Astrocyte of the cerebellum (primary cell): Measurements from ENCODE around the gene PKLR.
A peak's percentile ranks its signal among the peaks of the same experiment; 100 is the strongest.

ENCODE experiments used
- DNase-seq: peaks from one replicate; pipeline ENCODE4 v3.0.0-alpha.2; 2011; ENCODE audit warnings: low read depth
- H3K4me3 ChIP-seq: 2 replicates; pipeline ENCODE4 v1.5.1; 2011; ENCODE audit warnings: mild to moderate bottlenecking, low read depth, low read length, moderate library complexity
- in situ Hi-C: cut with HindIII; loops from 2 replicates; pipeline ENCODE4 v1.10.0; 2017; ENCODE audit warnings: low sequenced_read_pairs
- TF ChIP-seq, protein P1 (sequence below): IDR thresholded peaks from 2 replicates; pipeline ENCODE4 v1.5.1; 2012; ENCODE audit warnings: low read length, low read depth, moderate library complexity, mild to moderate bottlenecking; ENCODE audit errors: missing control alignments

Gene PKLR

DNA sequence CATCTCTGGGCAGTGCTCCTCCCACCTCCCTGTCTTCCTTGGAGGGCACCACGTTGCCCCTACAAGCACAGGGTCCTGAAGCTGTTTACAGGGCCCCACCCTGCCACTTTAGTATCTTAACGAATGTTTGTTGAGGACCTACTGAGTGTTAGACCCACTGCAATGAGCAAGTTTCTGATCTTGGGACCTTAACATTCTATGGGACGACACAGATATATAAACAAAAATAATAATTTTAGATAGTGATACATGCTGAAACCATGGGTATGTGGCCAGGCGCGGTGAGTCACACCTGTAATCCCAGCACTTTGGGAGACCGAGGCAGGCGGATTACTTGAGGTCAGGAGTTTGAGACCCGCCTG is 56.1 kb downstream of the PKLR start:
- H3K4me3 ChIP-seq = peak overlapping the region; percentile 54
- no peak for DNase-seq
- in situ Hi-C loops = no loop called here
- TF ChIP-seq, protein P1, sequence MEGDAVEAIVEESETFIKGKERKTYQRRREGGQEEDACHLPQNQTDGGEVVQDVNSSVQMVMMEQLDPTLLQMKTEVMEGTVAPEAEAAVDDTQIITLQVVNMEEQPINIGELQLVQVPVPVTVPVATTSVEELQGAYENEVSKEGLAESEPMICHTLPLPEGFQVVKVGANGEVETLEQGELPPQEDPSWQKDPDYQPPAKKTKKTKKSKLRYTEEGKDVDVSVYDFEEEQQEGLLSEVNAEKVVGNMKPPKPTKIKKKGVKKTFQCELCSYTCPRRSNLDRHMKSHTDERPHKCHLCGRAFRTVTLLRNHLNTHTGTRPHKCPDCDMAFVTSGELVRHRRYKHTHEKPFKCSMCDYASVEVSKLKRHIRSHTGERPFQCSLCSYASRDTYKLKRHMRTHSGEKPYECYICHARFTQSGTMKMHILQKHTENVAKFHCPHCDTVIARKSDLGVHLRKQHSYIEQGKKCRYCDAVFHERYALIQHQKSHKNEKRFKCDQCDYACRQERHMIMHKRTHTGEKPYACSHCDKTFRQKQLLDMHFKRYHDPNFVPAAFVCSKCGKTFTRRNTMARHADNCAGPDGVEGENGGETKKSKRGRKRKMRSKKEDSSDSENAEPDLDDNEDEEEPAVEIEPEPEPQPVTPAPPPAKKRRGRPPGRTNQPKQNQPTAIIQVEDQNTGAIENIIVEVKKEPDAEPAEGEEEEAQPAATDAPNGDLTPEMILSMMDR = no peak

GRCh38 chr1:155244368-155245162 is 56.7 kb downstream of the PKLR start:
- peak; percentile 98 for DNase-seq
- in situ Hi-C loops = no loop called here
- peak overlapping the region; percentile 54 for H3K4me3 ChIP-seq
- TF ChIP-seq, protein P1 = peak; percentile 39

- TF ChIP-seq, protein P1 = no peak
- DNase-seq = no peak
- H3K4me3 ChIP-seq = peak overlapping the region; percentile 54
These were observed 58.4 kb downstream of the PKLR start for GRCh38 chr1:155242805-155243358.

DNA sequence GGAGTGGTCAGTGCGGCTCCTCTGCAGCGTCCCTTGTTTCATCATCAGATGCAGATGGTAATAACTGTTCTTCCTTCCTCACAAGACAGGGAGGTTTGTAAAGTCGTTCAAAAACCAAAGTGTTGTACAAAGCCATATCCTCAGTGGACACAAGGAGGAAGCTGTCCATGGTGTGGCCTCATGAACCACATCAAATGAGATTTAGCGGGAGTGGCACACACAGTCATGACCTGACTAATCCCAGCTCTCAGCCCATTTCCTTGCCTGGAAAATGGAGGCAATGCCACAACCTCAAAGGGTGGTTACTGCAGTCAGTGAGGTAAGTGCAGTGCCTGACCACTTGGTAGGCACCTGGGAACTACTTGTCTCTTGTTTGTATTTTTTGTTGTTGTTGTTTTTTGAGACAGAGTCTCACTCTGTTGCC is 59.4 kb downstream of the PKLR start:
- TF ChIP-seq, protein P1 = no peak
- in situ Hi-C loops = no loop called here
- DNase-seq = no peak
- H3K4me3 ChIP-seq = no peak overlapping the region

More at GRCh38 chr1:155242805-155243358, 58.4 kb downstream of the PKLR start:
- in situ Hi-C loops = no loop called here

GRCh38 chr1:155241069-155241679 is 60.1 kb downstream of the PKLR start:
- peak; percentile 63 for DNase-seq
- in situ Hi-C loops = no loop called here
- peak overlapping the region; percentile 47 for H3K4me3 ChIP-seq
- TF ChIP-seq, protein P1 = no peak
